ENCODE measurements around the gene SLC12A3. TPM values are rescaled to one million over a fixed set of nuclear protein-coding genes. Genes with fewer than 3 reads are reported as not detected.
"Not testable (repeated sequence)": the region's sequence is repeated elsewhere in the genome, so short reads cannot be mapped to it uniquely, and the experiment has no call there.

SLC12A3 gene
- total RNA-seq, 4 donors from 2014 or later = not detected

- TF ChIP-seq EP300 (IDR thresholded peaks at IDR 0.05) = no peak
- peak in 3 of 4 experiments; percentile 75 to 84 (median 81) for TF ChIP-seq CTCF (IDR thresholded peaks at IDR 0.05)
- TF ChIP-seq POLR2A (IDR thresholded peaks at IDR 0.05) = no peak
- Histone ChIP-seq H3K27me3 (no peaks in the 10 kb centered on the region), H3K4me3 (no peak overlapping the region), H3K36me3 (no peaks in the 10 kb centered on the region), H3K9me3 (no peaks in the 10 kb centered on the region), H3K4me1 (peaks cover 0 to 10% (median 5%) of the 10 kb centered on the region in 3 donors), H3K27ac (no peak overlapping the region)
- no peak for ATAC-seq
- 32 to 44% methylated on average over 5 to 9 of the region's 23 CpGs for WGBS, 2 donors (ENCODE audit: low coverage in 1 of 2)
Measured at GRCh38 chr16:56866955-56867830, 2.2 kb downstream of the SLC12A3 start.

GRCh38 chr16:56868175-56868574 is 3.2 kb downstream of the SLC12A3 start:
- no peak for ATAC-seq
- Histone ChIP-seq H3K36me3 (no peaks in the 10 kb centered on the region), H3K27ac (no peak overlapping the region), H3K4me3 (no peak overlapping the region), H3K27me3 (no peaks in the 10 kb centered on the region), H3K4me1 (peaks cover 0 to 10% (median 5%) of the 10 kb centered on the region in 3 donors), H3K9me3 (no peaks in the 10 kb centered on the region)
- 81 to 90% methylated on average over 2 to 4 of the region's 9 CpGs for WGBS, 2 donors (ENCODE audit: low coverage in 1 of 2)
- TF ChIP-seq CTCF (IDR thresholded peaks at IDR 0.05) = no peak
- no peak for TF ChIP-seq POLR2A (IDR thresholded peaks at IDR 0.05)
- no peak for TF ChIP-seq EP300 (IDR thresholded peaks at IDR 0.05)
- no peak for TF ChIP-seq POLR2AphosphoS5 (IDR thresholded peaks at IDR 0.05)

GRCh38 chr16:56868766-56869165 is 3.8 kb downstream of the SLC12A3 start:
- 64 to 91% methylated on average over 1 to 4 of the region's 5 CpGs for WGBS, 2 donors (ENCODE audit: low coverage in 1 of 2)
- not testable (repeated sequence) for H3K4me3 ChIP-seq, H3K9me3 ChIP-seq, H3K36me3 ChIP-seq, ATAC-seq, H3K27ac ChIP-seq, H3K27me3 ChIP-seq
- peaks cover 0 to 10% (median 5%) of the 10 kb centered on the region in 3 donors for H3K4me1 ChIP-seq

- WGBS, 2 donors (ENCODE audit: low coverage in 1 of 2) = 72 to 89% methylated on average over 3 to 5 of the region's 24 CpGs
- H3K27ac ChIP-seq = no peak overlapping the region
- no peaks in the 10 kb centered on the region for H3K36me3 ChIP-seq
- H3K4me3 ChIP-seq = no peak overlapping the region
- ATAC-seq = no peak
- no peaks in the 10 kb centered on the region for H3K27me3 ChIP-seq
- H3K9me3 ChIP-seq = no peaks in the 10 kb centered on the region
- H3K4me1 ChIP-seq = peaks cover 0 to 10% (median 5%) of the 10 kb centered on the region in 3 donors
- no peak for TF ChIP-seq POLR2A (IDR thresholded peaks at IDR 0.05)
- TF ChIP-seq CTCF (IDR thresholded peaks at IDR 0.05) = no peak
- TF ChIP-seq EP300 (IDR thresholded peaks at IDR 0.05) = no peak
- TF ChIP-seq POLR2AphosphoS5 (IDR thresholded peaks at IDR 0.05) = no peak
Measured at GRCh38 chr16:56869513-56870275, 4.7 kb downstream of the SLC12A3 start.

GRCh38 chr16:56870276-56870888 is 5.4 kb downstream of the SLC12A3 start:
- no peak for ATAC-seq
- no peaks in the 10 kb centered on the region for H3K36me3 ChIP-seq

More at GRCh38 chr16:56870276-56870888, 5.4 kb downstream of the SLC12A3 start:
- Histone ChIP-seq H3K27me3 (no peaks in the 10 kb centered on the region), H3K4me3 (no peak overlapping the region), H3K27ac (no peak overlapping the region), H3K9me3 (no peaks in the 10 kb centered on the region), H3K4me1 (peaks cover 0 to 10% (median 5%) of the 10 kb centered on the region in 3 donors)
- TF ChIP-seq POLR2A (IDR thresholded peaks at IDR 0.05) (no peak), CTCF (IDR thresholded peaks at IDR 0.05) (no peak), EP300 (IDR thresholded peaks at IDR 0.05) (no peak), POLR2AphosphoS5 (IDR thresholded peaks at IDR 0.05) (no peak)
- WGBS, 2 donors (ENCODE audit: low coverage in 1 of 2) = 90 to 100% methylated on average over 2 to 7 of the region's 14 CpGs

All from gastroesophageal sphincter (tissue), 4 donors.